Natural killer cell (primary cell): ENCODE measurements around the gene AXIN1. TPM values are rescaled to one million over a fixed set of nuclear protein-coding genes. Genes with fewer than 3 reads are reported as not detected.

ENCODE experiments used
- ATAC-seq, 3 donors: fragments of 150-1000 bp in 2 of 3; fragments of 200-7000 bp in 1 of 3; cut with Tn5 transposase; 1 replicate in 1 of 3; 2 replicates in 2 of 3; pipeline ENCODE4 v1.10.0; 2021; ENCODE audit warnings: mild to moderate bottlenecking in 2 of 3, moderate library complexity in 2 of 3
- DNase-seq, 2 donors: peaks; one replicate each; pipeline versions ENCODE4 v3.0.0 to v3.0.0-alpha.2; 2013 to 2021; ENCODE audit warnings: mixed read lengths in 1 of 2
- H3K27ac ChIP-seq: one replicate; pipeline ENCODE4 v1.5.1; 2013; ENCODE audit warnings: mild to moderate bottlenecking, low read length
- H3K27me3 ChIP-seq: one replicate; pipeline ENCODE4 v1.6.1; 2013; ENCODE audit warnings: low read length; ENCODE audit not compliant: control insufficient read depth, insufficient read depth
- H3K36me3 ChIP-seq: one replicate; pipeline ENCODE4 v1.6.1; 2013; ENCODE audit warnings: low read length; ENCODE audit not compliant: control insufficient read depth, insufficient read depth
- H3K4me1 ChIP-seq: one replicate; pipeline ENCODE4 v1.6.1; 2013; ENCODE audit warnings: low read length; ENCODE audit not compliant: control insufficient read depth, insufficient read depth
- H3K4me3 ChIP-seq: one replicate; pipeline ENCODE4 v1.5.1; 2013; ENCODE audit warnings: low read length
- H3K9me3 ChIP-seq: one replicate; pipeline ENCODE4 v1.6.1; 2013; ENCODE audit warnings: low read length; ENCODE audit not compliant: control insufficient read depth, insufficient read depth
- H3K27ac Mint-ChIP-seq, 2 donors: one replicate each; pipeline ENCODE4 v1.8.0; 2022; ENCODE audit warnings: mild to moderate bottlenecking in 2 of 2, mixed read lengths in 2 of 2, moderate library complexity in 1 of 2
- H3K27me3 Mint-ChIP-seq, 2 donors: one replicate each; pipeline ENCODE4 v1.8.0; 2022; ENCODE audit warnings: low read depth in 2 of 2, mixed read lengths in 2 of 2
- H3K36me3 Mint-ChIP-seq: one replicate; pipeline ENCODE4 v1.8.0; 2022; ENCODE audit warnings: mixed read lengths
- H3K4me1 Mint-ChIP-seq, 2 donors: one replicate each; pipeline ENCODE4 v1.8.0; 2022; ENCODE audit warnings: mixed read lengths in 2 of 2
- H3K4me3 Mint-ChIP-seq: one replicate; pipeline ENCODE4 v1.8.0; 2022; ENCODE audit warnings: mild to moderate bottlenecking, moderate library complexity, mixed read lengths
- H3K9me3 Mint-ChIP-seq, 2 donors: one replicate each; pipeline ENCODE4 v1.8.0; 2022; ENCODE audit warnings: mixed read lengths in 2 of 2
- WGBS: methylation state at CpG from one replicate; pipeline ENCODE4 v1.1.7; 2013; ENCODE audit warnings: missing lambda C conversion rate; ENCODE audit not compliant: insufficient coverage; 5-methylcytosine and 5-hydroxymethylcytosine counted together
- intact Hi-C: fragments of 100-400 bp; cut with micrococcal nuclease; formaldehyde crosslinking; loops from one replicate; pipeline ENCODE4 v1.14.2; 2022
- total RNA-seq, 4 donors: library from RNA; stranded (reverse); fragments of 120-200 nt in 1 of 4; gene quantifications; one replicate each; pipeline versions ENCODE4 v1.2.3 to v1.2.4, GENCODE V29; 2013 to 2022
- TF ChIP-seq, protein P1 (sequence below): fragments of 200-600 bp; IDR thresholded peaks from one replicate; pipeline ENCODE4 v1.8.0; 2022; ENCODE audit warnings: antibody characterized with exemption

The AXIN1 gene
- total RNA-seq, 3 donors from 2014 or later (not counting 1 experiment from before 2014, with no cell fraction given), result 100 to 122 (median 106) TPM

- peaks cover 78 to 85% of the 10 kb centered on the region in 2 donors for H3K4me1 Mint-ChIP-seq
- no peaks in the 10 kb centered on the region for H3K27me3 Mint-ChIP-seq
- Histone ChIP-seq H3K4me3 (no peak overlapping the region), H3K9me3 (no peaks in the 10 kb centered on the region), H3K4me1 (peaks cover 93% of the 10 kb centered on the region), H3K36me3 (peaks cover 14% of the 10 kb centered on the region), H3K27ac (no peak overlapping the region), H3K27me3 (no peaks in the 10 kb centered on the region)
- DNase-seq (no peak), ATAC-seq (no peak)
- H3K4me3 Mint-ChIP-seq, result peak overlapping the region; percentile 79
- intact Hi-C loops, result no loop called here
- peak overlapping the region; percentile 92 to 96 for H3K27ac Mint-ChIP-seq
- no peaks in the 10 kb centered on the region for H3K9me3 Mint-ChIP-seq
- TF ChIP-seq, protein P1, sequence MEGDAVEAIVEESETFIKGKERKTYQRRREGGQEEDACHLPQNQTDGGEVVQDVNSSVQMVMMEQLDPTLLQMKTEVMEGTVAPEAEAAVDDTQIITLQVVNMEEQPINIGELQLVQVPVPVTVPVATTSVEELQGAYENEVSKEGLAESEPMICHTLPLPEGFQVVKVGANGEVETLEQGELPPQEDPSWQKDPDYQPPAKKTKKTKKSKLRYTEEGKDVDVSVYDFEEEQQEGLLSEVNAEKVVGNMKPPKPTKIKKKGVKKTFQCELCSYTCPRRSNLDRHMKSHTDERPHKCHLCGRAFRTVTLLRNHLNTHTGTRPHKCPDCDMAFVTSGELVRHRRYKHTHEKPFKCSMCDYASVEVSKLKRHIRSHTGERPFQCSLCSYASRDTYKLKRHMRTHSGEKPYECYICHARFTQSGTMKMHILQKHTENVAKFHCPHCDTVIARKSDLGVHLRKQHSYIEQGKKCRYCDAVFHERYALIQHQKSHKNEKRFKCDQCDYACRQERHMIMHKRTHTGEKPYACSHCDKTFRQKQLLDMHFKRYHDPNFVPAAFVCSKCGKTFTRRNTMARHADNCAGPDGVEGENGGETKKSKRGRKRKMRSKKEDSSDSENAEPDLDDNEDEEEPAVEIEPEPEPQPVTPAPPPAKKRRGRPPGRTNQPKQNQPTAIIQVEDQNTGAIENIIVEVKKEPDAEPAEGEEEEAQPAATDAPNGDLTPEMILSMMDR, result no peak
- WGBS, result 97% methylated on average over 13 of the region's 13 CpGs
- no peaks in the 10 kb centered on the region for H3K36me3 Mint-ChIP-seq
Observed at GRCh38 chr16:322476-323143, 29.9 kb downstream of the AXIN1 start.

DNA sequence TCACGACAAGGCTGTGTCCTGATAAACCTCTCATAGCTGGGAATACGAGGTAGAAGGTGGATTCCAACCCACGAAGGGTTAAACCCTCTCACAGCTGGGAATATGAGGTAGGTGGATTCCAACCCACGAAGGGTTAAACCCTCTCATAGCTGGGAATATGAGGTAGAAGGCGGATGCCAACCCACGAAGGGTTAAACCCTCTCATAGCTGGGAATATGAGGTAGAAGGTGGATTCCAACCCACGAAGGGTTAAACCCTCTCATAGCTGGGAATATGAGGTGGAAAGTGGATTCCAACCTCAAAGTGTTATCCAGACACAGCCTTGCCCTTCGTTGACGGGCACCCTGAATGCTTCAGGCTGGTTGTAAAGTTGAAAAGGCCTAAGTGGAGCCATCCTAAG lies 31.0 kb downstream of the AXIN1 start:
- peaks cover 79 to 88% of the 10 kb centered on the region in 2 donors for H3K4me1 Mint-ChIP-seq
- intact Hi-C loops, result no loop called here
- H3K27ac Mint-ChIP-seq, result peak overlapping the region; percentile 78 to 96
- no peak overlapping the region for H3K4me3 ChIP-seq
- no peaks in the 10 kb centered on the region for H3K9me3 ChIP-seq
- no peaks in the 10 kb centered on the region for H3K27me3 ChIP-seq
- no peaks in the 10 kb centered on the region for H3K27me3 Mint-ChIP-seq
- H3K27ac ChIP-seq, result peak overlapping the region; percentile 16
- no peaks in the 10 kb centered on the region for H3K9me3 Mint-ChIP-seq
- ATAC-seq (no peak), DNase-seq (peak in 1 of 2 donors; percentile 37)
- no peaks in the 10 kb centered on the region for H3K36me3 Mint-ChIP-seq
- TF ChIP-seq, protein P1, result no peak
- WGBS, result 93% methylated on average over 6 of the region's 9 CpGs
- peaks cover 18% of the 10 kb centered on the region for H3K36me3 ChIP-seq
- H3K4me3 Mint-ChIP-seq, result peak overlapping the region; percentile 73
- H3K4me1 ChIP-seq, result peaks cover 92% of the 10 kb centered on the region

DNA sequence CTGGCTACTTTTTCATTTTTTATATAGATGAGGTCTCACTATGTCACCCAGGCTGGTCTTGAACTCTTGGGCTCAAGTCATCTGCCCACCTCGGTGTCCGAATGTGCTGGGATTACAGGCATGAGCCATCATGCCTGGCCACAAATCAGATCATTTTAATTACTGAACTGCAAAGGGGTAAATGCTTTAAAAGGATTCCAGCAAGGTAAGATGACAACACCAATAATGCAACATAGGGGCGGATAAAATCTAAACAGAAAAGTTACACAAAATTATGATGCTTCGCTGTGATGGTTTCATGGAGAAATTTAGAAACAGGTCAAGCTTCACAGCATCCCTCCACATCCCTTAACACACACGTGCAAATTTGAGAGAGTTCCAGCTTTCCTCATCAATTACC lies 32.3 kb downstream of the AXIN1 start:
- ATAC-seq (no peak), DNase-seq (no peak)
- H3K4me1 ChIP-seq, result peaks cover 87% of the 10 kb centered on the region
- Mint-ChIP-seq H3K4me3 (peak overlapping the region; percentile 58), H3K9me3 (no peaks in the 10 kb centered on the region), H3K4me1 (peaks cover 80 to 88% of the 10 kb centered on the region in 2 donors), H3K27ac (peak overlapping the region; percentile 33 to 76), H3K27me3 (no peaks in the 10 kb centered on the region), H3K36me3 (no peaks in the 10 kb centered on the region)
- no peak overlapping the region for H3K27ac ChIP-seq
- peaks cover 18% of the 10 kb centered on the region for H3K36me3 ChIP-seq
- no peak overlapping the region for H3K4me3 ChIP-seq
- H3K27me3 ChIP-seq, result no peaks in the 10 kb centered on the region
- intact Hi-C loops, result no loop called here
- WGBS, result 90% methylated on average over 3 of the region's 5 CpGs
- TF ChIP-seq, protein P1, result no peak
- no peaks in the 10 kb centered on the region for H3K9me3 ChIP-seq

GRCh38 chr16:318628-319027 lies 33.9 kb downstream of the AXIN1 start:
- Histone ChIP-seq H3K9me3 (no peaks in the 10 kb centered on the region), H3K27ac (no peak overlapping the region), H3K27me3 (no peaks in the 10 kb centered on the region), H3K4me1 (peaks cover 86% of the 10 kb centered on the region), H3K36me3 (peaks cover 27% of the 10 kb centered on the region), H3K4me3 (no peak overlapping the region)
- peak overlapping the region; percentile 45 for H3K4me3 Mint-ChIP-seq
- ATAC-seq (no peak), DNase-seq (no peak)
- H3K36me3 Mint-ChIP-seq, result no peaks in the 10 kb centered on the region
- H3K4me1 Mint-ChIP-seq, result peaks cover 72 to 83% of the 10 kb centered on the region in 2 donors
- no peaks in the 10 kb centered on the region for H3K9me3 Mint-ChIP-seq
- 94% methylated on average over 22 of the region's 22 CpGs for WGBS
- peak overlapping the region; percentile 33 to 76 for H3K27ac Mint-ChIP-seq
- TF ChIP-seq, protein P1, result no peak
- intact Hi-C loops, result no loop called here
- H3K27me3 Mint-ChIP-seq, result no peaks in the 10 kb centered on the region
